Endodermal cell (in vitro differentiated cells): ENCODE data around the gene CSGALNACT2. TPM values are rescaled to one million over a fixed set of nuclear protein-coding genes. Genes with fewer than 3 reads are reported as not detected.

Source experiments
- DNase-seq: peaks from one replicate; pipeline ENCODE4 v3.0.0-alpha.2; 2017
- H3K27ac ChIP-seq: 2 replicates; pipeline ENCODE4 v1.5.1; 2013; ENCODE audit warnings: mild to moderate bottlenecking, low read depth, low read length, moderate library complexity
- H3K27me3 ChIP-seq: 2 replicates; pipeline ENCODE4 v1.6.1; 2013; ENCODE audit warnings: mild to moderate bottlenecking, low read length, moderate library complexity; ENCODE audit not compliant: insufficient read depth, control insufficient read depth, poor library complexity, severe bottlenecking
- H3K36me3 ChIP-seq: 2 replicates; pipeline ENCODE4 v1.7.0; 2013; ENCODE audit warnings: mild to moderate bottlenecking, low read length, moderate library complexity; ENCODE audit not compliant: control insufficient read depth, insufficient read depth
- H3K4me1 ChIP-seq: one replicate; pipeline ENCODE4 v1.7.0; 2013; ENCODE audit warnings: low read length; ENCODE audit not compliant: control insufficient read depth, insufficient read depth
- H3K4me3 ChIP-seq: 2 replicates; pipeline ENCODE4 v1.5.1; 2013; ENCODE audit warnings: mild to moderate bottlenecking, low read length, moderate library complexity
- H3K9ac ChIP-seq: 2 replicates; pipeline ENCODE4 v1.6.1; 2013; ENCODE audit warnings: mild to moderate bottlenecking, low read length, moderate library complexity; ENCODE audit not compliant: poor library complexity, severe bottlenecking; ENCODE audit errors: extremely low read depth
- H3K9me3 ChIP-seq: 2 replicates; pipeline ENCODE4 v1.6.1; 2013; ENCODE audit warnings: mild to moderate bottlenecking, low read length, moderate library complexity; ENCODE audit not compliant: control insufficient read depth
- H3K27ac Mint-ChIP-seq: 2 replicates; pipeline ENCODE4 v1.8.0; 2020; ENCODE audit warnings: mixed read lengths
- H3K27me3 Mint-ChIP-seq: 2 replicates; pipeline ENCODE4 v1.8.0; 2021; ENCODE audit warnings: mild to moderate bottlenecking, mixed read lengths; ENCODE audit not compliant: insufficient read depth
- H3K36me3 Mint-ChIP-seq: 2 replicates; pipeline ENCODE4 v1.8.0; 2020; ENCODE audit warnings: low read depth, mixed read lengths
- H3K4me1 Mint-ChIP-seq: 2 replicates; pipeline ENCODE4 v1.8.0; 2020; ENCODE audit warnings: mixed read lengths
- H3K4me3 Mint-ChIP-seq: 2 replicates; pipeline ENCODE4 v1.8.0; 2020; ENCODE audit warnings: mild to moderate bottlenecking, moderate library complexity, mixed read lengths
- H3K9me3 Mint-ChIP-seq: 2 replicates; pipeline ENCODE4 v1.8.0; 2020; ENCODE audit warnings: mild to moderate bottlenecking, mixed read lengths
- CTCF ChIP-seq: fragments of 200-600 bp; sonication (generic); conservative IDR thresholded peaks from 2 replicates; pipeline ENCODE4 v1.5.0; 2021; ENCODE audit warnings: antibody characterized with exemption, mild to moderate bottlenecking
- WGBS, 2 experiments: methylation state at CpG; one replicate each; pipeline versions ENCODE4 v1.1.5 to v1.1.7; 2013; ENCODE audit warnings: missing lambda C conversion rate in 2 of 2, mixed read lengths in 1 of 2; ENCODE audit not compliant: insufficient coverage in 1 of 2, insufficient read length in 1 of 2; 5-methylcytosine and 5-hydroxymethylcytosine counted together
- total RNA-seq, 2 donors: library from RNA; stranded (reverse); fragmentation: NEBNext Ultra II Directional in 1 of 2; extraction: Animal tissue kit (Norgen Biotek cat#: 25700) in 1 of 2; gene quantifications; 2 replicates in 1 of 2; 3 replicates in 1 of 2; pipeline ENCODE4 v1.2.1, GENCODE V29; 2021

The CSGALNACT2 gene
- total RNA-seq, 2 donors from 2014 or later, result 7.3 to 8.6 TPM

- Histone ChIP-seq H3K27ac (no peak overlapping the region), H3K9ac (no peak overlapping the region), H3K9me3 (no peaks in the 10 kb centered on the region), H3K4me3 (no peak overlapping the region), H3K36me3 (no peaks in the 10 kb centered on the region), H3K27me3 (no peaks in the 10 kb centered on the region), H3K4me1 (no peaks in the 10 kb centered on the region)
- Mint-ChIP-seq H3K9me3 (no peaks in the 10 kb centered on the region), H3K36me3 (peaks cover 37% of the 10 kb centered on the region), H3K4me1 (no peaks in the 10 kb centered on the region), H3K27ac (no peak overlapping the region), H3K27me3 (no peaks in the 10 kb centered on the region), H3K4me3 (no peak overlapping the region)
- TF ChIP-seq CTCF, result no peak
- WGBS, 2 experiments, result 83 to 94% methylated on average over 6 to 20 of the region's 20 CpGs
- DNase-seq, result peak; percentile 30
Observed at GRCh38 chr10:43196131-43196980, 58.1 kb downstream of the CSGALNACT2 start.

- 91 to 94% methylated on average over 11 to 20 of the region's 20 CpGs for WGBS, 2 experiments
- Histone ChIP-seq H3K4me1 (no peaks in the 10 kb centered on the region), H3K36me3 (no peaks in the 10 kb centered on the region), H3K9me3 (no peaks in the 10 kb centered on the region), H3K27me3 (no peaks in the 10 kb centered on the region), H3K4me3 (no peak overlapping the region), H3K27ac (no peak overlapping the region), H3K9ac (no peak overlapping the region)
- peak; percentile 46 for TF ChIP-seq CTCF
- peak; percentile 48 for DNase-seq
- no peaks in the 10 kb centered on the region for H3K9me3 Mint-ChIP-seq
- H3K27me3 Mint-ChIP-seq, result no peaks in the 10 kb centered on the region
- no peak overlapping the region for H3K4me3 Mint-ChIP-seq
- H3K4me1 Mint-ChIP-seq, result no peaks in the 10 kb centered on the region
- H3K27ac Mint-ChIP-seq, result peak overlapping the region; percentile 64
- H3K36me3 Mint-ChIP-seq, result peaks cover 37% of the 10 kb centered on the region
Observed at GRCh38 chr10:43196981-43197833, 59.0 kb downstream of the CSGALNACT2 start.

GRCh38 chr10:43197834-43198681 is 59.8 kb downstream of the CSGALNACT2 start:
- peaks cover 37% of the 10 kb centered on the region for H3K36me3 Mint-ChIP-seq
- 91 to 92% methylated on average over 4 to 15 of the region's 15 CpGs for WGBS, 2 experiments
- Histone ChIP-seq H3K4me1 (no peaks in the 10 kb centered on the region), H3K27ac (no peak overlapping the region), H3K27me3 (no peaks in the 10 kb centered on the region), H3K36me3 (no peaks in the 10 kb centered on the region), H3K4me3 (no peak overlapping the region), H3K9me3 (no peaks in the 10 kb centered on the region), H3K9ac (no peak overlapping the region)
- no peaks in the 10 kb centered on the region for H3K27me3 Mint-ChIP-seq
- H3K9me3 Mint-ChIP-seq, result no peaks in the 10 kb centered on the region
- DNase-seq, result peak; percentile 70
- TF ChIP-seq CTCF, result peak; percentile 67
- no peaks in the 10 kb centered on the region for H3K4me1 Mint-ChIP-seq
- no peak overlapping the region for H3K4me3 Mint-ChIP-seq
- peak overlapping the region; percentile 64 for H3K27ac Mint-ChIP-seq
